Measurements from ENCODE around the gene PLTP. TPM values are rescaled to one million over a fixed set of nuclear protein-coding genes. Genes with fewer than 3 reads are reported as not detected.
A peak's percentile ranks its signal among the peaks of the same experiment; 100 is the strongest.

PLTP gene
- total and polyA plus RNA-seq, 2 of the 13 experiments (the other 11 are each of a cell fraction or from before 2014, with no cell fraction given): 16.9 to 28.6 TPM

DNA sequence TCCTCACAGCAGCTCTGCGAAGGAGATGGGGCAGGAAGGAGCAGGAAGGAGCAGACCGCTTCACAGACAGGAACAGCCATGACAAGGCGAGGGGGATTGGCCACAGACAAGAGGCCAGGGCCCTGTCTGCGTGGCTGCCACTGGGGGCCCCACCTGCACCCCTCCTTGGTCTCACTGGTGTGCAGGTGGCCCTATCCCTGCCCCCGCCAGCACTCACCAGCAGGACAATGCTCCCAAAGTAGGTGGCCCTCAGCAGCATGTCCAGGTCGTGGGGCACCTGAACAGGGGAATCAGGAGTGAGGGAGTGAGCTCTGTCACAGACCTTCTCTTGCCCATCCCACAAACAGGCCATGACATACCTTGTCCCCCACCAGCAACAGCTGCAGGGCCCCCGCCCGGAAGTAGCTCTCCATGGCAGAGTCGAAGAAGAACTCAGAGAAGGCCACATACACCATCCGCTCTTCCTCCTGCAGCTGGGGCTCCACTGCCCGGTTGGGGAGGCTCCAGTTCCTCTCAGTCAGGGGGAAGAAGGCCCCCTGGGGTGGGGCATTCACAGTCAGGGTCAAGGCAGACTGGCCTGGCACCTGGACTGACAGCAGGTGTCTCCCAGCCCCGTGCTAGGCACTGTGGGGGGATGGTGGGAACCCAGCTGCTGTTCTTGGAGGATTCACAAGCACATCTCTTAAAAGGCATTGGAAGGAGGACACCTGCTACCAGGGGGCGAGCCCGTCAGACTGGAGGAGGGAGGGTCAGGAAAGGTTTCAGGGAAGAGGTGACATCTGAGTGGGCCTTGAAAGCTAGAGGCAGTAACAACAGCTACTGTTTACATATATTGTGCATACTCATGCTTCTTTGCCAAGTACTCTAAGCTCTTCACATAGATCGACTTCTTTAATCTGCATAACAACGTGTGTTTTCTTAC lies 7.1 kb downstream of the PLTP start (continued):
- TF ChIP-seq KLF16 (CRISPR knock-in tag; IDR thresholded peaks at IDR 0.05) (0 out of 4 replicates have a peak, but pooled peaks of 1 of the 2 experiments have one; percentile 32), SIN3A (IDR thresholded peaks at IDR 0.05; ENCODE audit: borderline replicate concordance, low read depth, low read length) (no peak), ZNF543 (CRISPR knock-in tag; IDR thresholded peaks at IDR 0.05) (no peak; the same call in 1 of the 2 replicates), ZNF33B (CRISPR knock-in tag; IDR thresholded peaks at IDR 0.05) (no peak), ZNF713 (CRISPR knock-in tag; IDR thresholded peaks at IDR 0.05) (no peak), ZNF598 (CRISPR knock-in tag; IDR thresholded peaks at IDR 0.05; ENCODE audit: borderline replicate concordance) (peak; percentile 35; the same call in 1 of the 2 replicates), ZFP90 (CRISPR knock-in tag; IDR thresholded peaks at IDR 0.05; ENCODE audit: borderline replicate concordance) (no peak), KLF9 (CRISPR knock-in tag; IDR thresholded peaks at IDR 0.05; ENCODE audit: low read depth) (no peak), SRY (CRISPR knock-in tag; IDR thresholded peaks at IDR 0.05) (0 out of 2 replicates have a peak, but pooled peaks have one; percentile 13)
- TF ChIP-seq, protein P1, sequence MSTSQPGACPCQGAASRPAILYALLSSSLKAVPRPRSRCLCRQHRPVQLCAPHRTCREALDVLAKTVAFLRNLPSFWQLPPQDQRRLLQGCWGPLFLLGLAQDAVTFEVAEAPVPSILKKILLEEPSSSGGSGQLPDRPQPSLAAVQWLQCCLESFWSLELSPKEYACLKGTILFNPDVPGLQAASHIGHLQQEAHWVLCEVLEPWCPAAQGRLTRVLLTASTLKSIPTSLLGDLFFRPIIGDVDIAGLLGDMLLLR (CRISPR knock-in tag; IDR thresholded peaks at IDR 0.05): 0 out of 2 replicates have a peak, but pooled peaks have one; percentile 60
- TF ChIP-seq, protein P2, sequence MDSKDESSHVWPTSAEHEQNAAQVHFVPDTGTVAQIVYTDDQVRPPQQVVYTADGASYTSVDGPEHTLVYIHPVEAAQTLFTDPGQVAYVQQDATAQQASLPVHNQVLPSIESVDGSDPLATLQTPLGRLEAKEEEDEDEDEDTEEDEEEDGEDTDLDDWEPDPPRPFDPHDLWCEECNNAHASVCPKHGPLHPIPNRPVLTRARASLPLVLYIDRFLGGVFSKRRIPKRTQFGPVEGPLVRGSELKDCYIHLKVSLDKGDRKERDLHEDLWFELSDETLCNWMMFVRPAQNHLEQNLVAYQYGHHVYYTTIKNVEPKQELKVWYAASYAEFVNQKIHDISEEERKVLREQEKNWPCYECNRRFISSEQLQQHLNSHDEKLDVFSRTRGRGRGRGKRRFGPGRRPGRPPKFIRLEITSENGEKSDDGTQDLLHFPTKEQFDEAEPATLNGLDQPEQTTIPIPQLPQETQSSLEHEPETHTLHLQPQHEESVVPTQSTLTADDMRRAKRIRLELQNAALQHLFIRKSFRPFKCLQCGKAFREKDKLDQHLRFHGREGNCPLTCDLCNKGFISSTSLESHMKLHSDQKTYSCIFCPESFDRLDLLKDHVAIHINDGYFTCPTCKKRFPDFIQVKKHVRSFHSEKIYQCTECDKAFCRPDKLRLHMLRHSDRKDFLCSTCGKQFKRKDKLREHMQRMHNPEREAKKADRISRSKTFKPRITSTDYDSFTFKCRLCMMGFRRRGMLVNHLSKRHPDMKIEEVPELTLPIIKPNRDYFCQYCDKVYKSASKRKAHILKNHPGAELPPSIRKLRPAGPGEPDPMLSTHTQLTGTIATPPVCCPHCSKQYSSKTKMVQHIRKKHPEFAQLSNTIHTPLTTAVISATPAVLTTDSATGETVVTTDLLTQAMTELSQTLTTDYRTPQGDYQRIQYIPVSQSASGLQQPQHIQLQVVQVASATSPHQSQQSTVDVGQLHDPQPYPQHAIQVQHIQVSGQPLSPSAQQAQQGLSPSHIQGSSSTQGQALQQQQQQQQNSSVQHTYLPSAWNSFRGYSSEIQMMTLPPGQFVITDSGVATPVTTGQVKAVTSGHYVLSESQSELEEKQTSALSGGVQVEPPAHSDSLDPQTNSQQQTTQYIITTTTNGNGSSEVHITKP (CRISPR knock-in tag; IDR thresholded peaks at IDR 0.05; ENCODE audit: low read depth): 0 out of 2 replicates have a peak, but pooled peaks have one; percentile 12
- TF ChIP-seq, protein P3, sequence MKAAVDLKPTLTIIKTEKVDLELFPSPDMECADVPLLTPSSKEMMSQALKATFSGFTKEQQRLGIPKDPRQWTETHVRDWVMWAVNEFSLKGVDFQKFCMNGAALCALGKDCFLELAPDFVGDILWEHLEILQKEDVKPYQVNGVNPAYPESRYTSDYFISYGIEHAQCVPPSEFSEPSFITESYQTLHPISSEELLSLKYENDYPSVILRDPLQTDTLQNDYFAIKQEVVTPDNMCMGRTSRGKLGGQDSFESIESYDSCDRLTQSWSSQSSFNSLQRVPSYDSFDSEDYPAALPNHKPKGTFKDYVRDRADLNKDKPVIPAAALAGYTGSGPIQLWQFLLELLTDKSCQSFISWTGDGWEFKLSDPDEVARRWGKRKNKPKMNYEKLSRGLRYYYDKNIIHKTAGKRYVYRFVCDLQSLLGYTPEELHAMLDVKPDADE (CRISPR knock-in tag; IDR thresholded peaks at IDR 0.05): no peak
- TF ChIP-seq, protein P4, sequence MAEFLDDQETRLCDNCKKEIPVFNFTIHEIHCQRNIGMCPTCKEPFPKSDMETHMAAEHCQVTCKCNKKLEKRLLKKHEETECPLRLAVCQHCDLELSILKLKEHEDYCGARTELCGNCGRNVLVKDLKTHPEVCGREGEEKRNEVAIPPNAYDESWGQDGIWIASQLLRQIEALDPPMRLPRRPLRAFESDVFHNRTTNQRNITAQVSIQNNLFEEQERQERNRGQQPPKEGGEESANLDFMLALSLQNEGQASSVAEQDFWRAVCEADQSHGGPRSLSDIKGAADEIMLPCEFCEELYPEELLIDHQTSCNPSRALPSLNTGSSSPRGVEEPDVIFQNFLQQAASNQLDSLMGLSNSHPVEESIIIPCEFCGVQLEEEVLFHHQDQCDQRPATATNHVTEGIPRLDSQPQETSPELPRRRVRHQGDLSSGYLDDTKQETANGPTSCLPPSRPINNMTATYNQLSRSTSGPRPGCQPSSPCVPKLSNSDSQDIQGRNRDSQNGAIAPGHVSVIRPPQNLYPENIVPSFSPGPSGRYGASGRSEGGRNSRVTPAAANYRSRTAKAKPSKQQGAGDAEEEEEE (CRISPR knock-in tag; IDR thresholded peaks at IDR 0.05; ENCODE audit: borderline replicate concordance): 0 out of 2 replicates have a peak, but pooled peaks have one; percentile 33
- TF ChIP-seq, protein P5, sequence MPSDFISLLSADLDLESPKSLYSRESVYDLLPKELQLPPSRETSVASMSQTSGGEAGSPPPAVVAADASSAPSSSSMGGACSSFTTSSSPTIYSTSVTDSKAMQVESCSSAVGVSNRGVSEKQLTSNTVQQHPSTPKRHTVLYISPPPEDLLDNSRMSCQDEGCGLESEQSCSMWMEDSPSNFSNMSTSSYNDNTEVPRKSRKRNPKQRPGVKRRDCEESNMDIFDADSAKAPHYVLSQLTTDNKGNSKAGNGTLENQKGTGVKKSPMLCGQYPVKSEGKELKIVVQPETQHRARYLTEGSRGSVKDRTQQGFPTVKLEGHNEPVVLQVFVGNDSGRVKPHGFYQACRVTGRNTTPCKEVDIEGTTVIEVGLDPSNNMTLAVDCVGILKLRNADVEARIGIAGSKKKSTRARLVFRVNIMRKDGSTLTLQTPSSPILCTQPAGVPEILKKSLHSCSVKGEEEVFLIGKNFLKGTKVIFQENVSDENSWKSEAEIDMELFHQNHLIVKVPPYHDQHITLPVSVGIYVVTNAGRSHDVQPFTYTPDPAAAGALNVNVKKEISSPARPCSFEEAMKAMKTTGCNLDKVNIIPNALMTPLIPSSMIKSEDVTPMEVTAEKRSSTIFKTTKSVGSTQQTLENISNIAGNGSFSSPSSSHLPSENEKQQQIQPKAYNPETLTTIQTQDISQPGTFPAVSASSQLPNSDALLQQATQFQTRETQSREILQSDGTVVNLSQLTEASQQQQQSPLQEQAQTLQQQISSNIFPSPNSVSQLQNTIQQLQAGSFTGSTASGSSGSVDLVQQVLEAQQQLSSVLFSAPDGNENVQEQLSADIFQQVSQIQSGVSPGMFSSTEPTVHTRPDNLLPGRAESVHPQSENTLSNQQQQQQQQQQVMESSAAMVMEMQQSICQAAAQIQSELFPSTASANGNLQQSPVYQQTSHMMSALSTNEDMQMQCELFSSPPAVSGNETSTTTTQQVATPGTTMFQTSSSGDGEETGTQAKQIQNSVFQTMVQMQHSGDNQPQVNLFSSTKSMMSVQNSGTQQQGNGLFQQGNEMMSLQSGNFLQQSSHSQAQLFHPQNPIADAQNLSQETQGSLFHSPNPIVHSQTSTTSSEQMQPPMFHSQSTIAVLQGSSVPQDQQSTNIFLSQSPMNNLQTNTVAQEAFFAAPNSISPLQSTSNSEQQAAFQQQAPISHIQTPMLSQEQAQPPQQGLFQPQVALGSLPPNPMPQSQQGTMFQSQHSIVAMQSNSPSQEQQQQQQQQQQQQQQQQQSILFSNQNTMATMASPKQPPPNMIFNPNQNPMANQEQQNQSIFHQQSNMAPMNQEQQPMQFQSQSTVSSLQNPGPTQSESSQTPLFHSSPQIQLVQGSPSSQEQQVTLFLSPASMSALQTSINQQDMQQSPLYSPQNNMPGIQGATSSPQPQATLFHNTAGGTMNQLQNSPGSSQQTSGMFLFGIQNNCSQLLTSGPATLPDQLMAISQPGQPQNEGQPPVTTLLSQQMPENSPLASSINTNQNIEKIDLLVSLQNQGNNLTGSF (CRISPR knock-in tag; IDR thresholded peaks at IDR 0.05): no peak

All from HepG2 (cell line).